Common myeloid progenitor, CD34-positive (primary cell): ENCODE results near the gene PRKCH.

Experiments used
- CTCF ChIA-PET: fragments of 350-600 bp; sonication (Branson Sonifier 250); formaldehyde crosslinking; loops from one replicate; lab custom pipeline; 2021; ENCODE audit warnings: antibody characterized with exemption; lab: Charles Lee
- POLR2A ChIA-PET: fragments of 350-600 bp; sonication (Branson Sonifier 250); formaldehyde crosslinking; loops from one replicate; lab custom pipeline; 2021; ENCODE audit warnings: antibody characterized with exemption; lab: Charles Lee
- DNase-seq, 3 donors: peaks; one replicate each; pipeline versions ENCODE4 v3.0.0 to v3.0.0-alpha.2; 2013
- H3K27ac ChIP-seq, 2 experiments: 1 replicate in 1 of 2; 2 replicates in 1 of 2; pipeline ENCODE4 v1.7.0; 2013; ENCODE audit warnings: inconsistent platforms in 2 of 2, low read length in 2 of 2, mild to moderate bottlenecking in 2 of 2, low read depth in 1 of 2, moderate library complexity in 1 of 2; ENCODE audit not compliant: severe bottlenecking in 2 of 2, insufficient read depth in 1 of 2, poor library complexity in 1 of 2
- H3K27me3 ChIP-seq, 5 experiments: replicated peaks in 2 of 5; 1 replicate in 3 of 5; 2 replicates in 2 of 5; pipeline versions ENCODE4 v1.6.1 to v1.7.0; 2013; ENCODE audit warnings: low read length in 4 of 5, mild to moderate bottlenecking in 2 of 5, moderate library complexity in 2 of 5, inconsistent platforms in 1 of 5; ENCODE audit not compliant: insufficient read depth in 5 of 5, control insufficient read depth in 4 of 5
- H3K36me3 ChIP-seq, 4 experiments: 1 replicate in 2 of 4; 2 replicates in 2 of 4; pipeline versions ENCODE4 v1.6.1 to v1.7.0; 2013; ENCODE audit warnings: low read length in 3 of 4, control low read depth in 1 of 4, mild to moderate bottlenecking in 1 of 4; ENCODE audit not compliant: control insufficient read depth in 4 of 4, insufficient read depth in 4 of 4
- H3K4me1 ChIP-seq, 4 experiments: 1 replicate in 3 of 4; 2 replicates in 1 of 4; pipeline versions ENCODE4 v1.6.1 to v1.7.1; 2013; ENCODE audit warnings: low read length in 3 of 4, mild to moderate bottlenecking in 3 of 4, control low read depth in 1 of 4, inconsistent platforms in 1 of 4, moderate library complexity in 1 of 4; ENCODE audit not compliant: control insufficient read depth in 4 of 4, insufficient read depth in 4 of 4; ENCODE audit errors: control extremely low read depth in 1 of 4
- H3K4me3 ChIP-seq, 7 experiments: 1 replicate in 4 of 7; 2 replicates in 3 of 7; pipeline versions ENCODE4 v1.5.1 to v1.7.0; 2013; ENCODE audit warnings: mild to moderate bottlenecking in 7 of 7, low read length in 6 of 7, moderate library complexity in 6 of 7, inconsistent platforms in 2 of 7, low read depth in 2 of 7, control low read depth in 1 of 7; ENCODE audit not compliant: insufficient read depth in 4 of 7, control insufficient read depth in 1 of 7; ENCODE audit errors: extremely low read depth in 1 of 7
- H3K9me3 ChIP-seq, 5 experiments: 1 replicate in 4 of 5; 2 replicates in 1 of 5; pipeline versions ENCODE4 v1.6.1 to v1.7.1; 2013; ENCODE audit warnings: low read length in 4 of 5, mild to moderate bottlenecking in 2 of 5, inconsistent platforms in 1 of 5, low read depth in 1 of 5, moderate library complexity in 1 of 5; ENCODE audit not compliant: control insufficient read depth in 4 of 5, insufficient read depth in 2 of 5; ENCODE audit errors: control extremely low read depth in 1 of 5
- WGBS: methylation state at CpG from one replicate; pipeline ENCODE4 v1.1.5; 2013; ENCODE audit not compliant: insufficient coverage; 5-methylcytosine and 5-hydroxymethylcytosine counted together

The PRKCH gene

GRCh38 chr14:61330511-61330910, 9.1 kb downstream of the PRKCH start:
- peaks cover 0 to 3% (median 0%) of the 10 kb centered on the region in 5 experiments for H3K9me3 ChIP-seq
- CTCF ChIA-PET, result interaction anchor here (1.1 to 3.7 kb wide), 4 partner anchors 12 to 55 kb away, joined by 3 to 18 read pairs (median 5); no protein-coding TSS in a partner anchor
- DNase-seq, result no peak
- POLR2A ChIA-PET, result no interaction called here
- H3K27ac ChIP-seq, result no peak overlapping the region
- no peaks in the 10 kb centered on the region for H3K27me3 ChIP-seq
- peaks cover 2 to 55% (median 14%) of the 10 kb centered on the region in 4 experiments for H3K4me1 ChIP-seq
- no CpG with 5 or more reads among the region's 1 CpG for WGBS
- H3K4me3 ChIP-seq, result no peak overlapping the region
- H3K36me3 ChIP-seq, result peaks cover 0 to 3% (median 0%) of the 10 kb centered on the region in 4 experiments

DNA sequence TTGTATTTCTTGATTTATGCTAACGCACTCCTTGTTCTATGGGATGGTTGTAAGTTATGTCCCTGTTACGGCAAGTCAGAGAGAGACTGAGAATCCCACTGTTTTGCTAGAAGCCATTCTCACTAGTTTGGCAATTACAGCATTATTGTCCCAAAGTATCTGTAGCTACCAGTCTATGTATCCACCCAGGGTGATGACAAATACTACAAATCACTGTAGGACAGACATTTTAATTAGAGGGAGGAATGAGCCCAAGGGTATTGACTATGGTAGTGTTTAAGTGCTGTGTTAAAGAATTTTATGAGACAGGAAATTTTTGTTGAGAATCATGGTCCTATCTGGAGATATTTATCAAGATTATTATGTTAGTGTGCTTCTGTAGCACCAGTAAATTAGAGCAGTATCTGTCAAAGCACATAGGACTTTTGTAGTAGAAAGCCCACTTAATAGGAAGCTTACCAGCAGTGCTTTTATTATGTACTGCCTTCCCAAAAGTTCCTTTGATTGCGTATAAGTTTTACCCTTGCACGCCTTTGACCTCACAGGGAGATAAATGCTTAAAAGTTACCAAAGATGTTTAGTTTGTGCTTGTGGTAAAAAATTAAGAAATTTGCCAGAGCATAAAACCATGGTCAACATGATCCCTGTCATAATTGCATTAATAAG, 10.7 kb downstream of the PRKCH start:
- ChIA-PET POLR2A (no interaction called here), CTCF (interaction anchor here (0.9 to 3.7 kb wide), 4 partner anchors 10 to 15 kb away, joined by 3 to 18 read pairs (median 5); no protein-coding TSS in a partner anchor)
- DNase-seq, result no peak
- H3K9me3 ChIP-seq, result no peaks in the 10 kb centered on the region
- WGBS, result 100% methylated on average over 3 of the region's 4 CpGs
- H3K4me3 ChIP-seq, result no peak overlapping the region
- H3K4me1 ChIP-seq, result peaks cover 0 to 54% (median 11%) of the 10 kb centered on the region in 4 experiments
- no peaks in the 10 kb centered on the region for H3K27me3 ChIP-seq
- peaks cover 0 to 3% (median 0%) of the 10 kb centered on the region in 4 experiments for H3K36me3 ChIP-seq
- no peak overlapping the region for H3K27ac ChIP-seq

GRCh38 chr14:61332658-61333029, 11.3 kb downstream of the PRKCH start:
- H3K4me3 ChIP-seq, result no peak overlapping the region
- H3K36me3 ChIP-seq, result peaks cover 0 to 3% (median 0%) of the 10 kb centered on the region in 4 experiments
- 96% methylated on average over 4 of the region's 8 CpGs for WGBS
- no peak overlapping the region for H3K27ac ChIP-seq
- H3K4me1 ChIP-seq, result peaks cover 0 to 53% (median 10%) of the 10 kb centered on the region in 4 experiments
- H3K27me3 ChIP-seq, result no peaks in the 10 kb centered on the region
- no peak for DNase-seq
- ChIA-PET CTCF (interaction anchor here (1.6 to 3.7 kb wide), 2 partner anchors 13 to 14 kb away, joined by 4 to 18 read pairs; no protein-coding TSS in a partner anchor), POLR2A (no interaction called here)
- no peaks in the 10 kb centered on the region for H3K9me3 ChIP-seq

GRCh38 chr14:61333087-61333486, 11.7 kb downstream of the PRKCH start:
- Histone ChIP-seq H3K4me3 (no peak overlapping the region), H3K9me3 (no peaks in the 10 kb centered on the region), H3K27me3 (no peaks in the 10 kb centered on the region), H3K27ac (no peak overlapping the region), H3K4me1 (peaks cover 0 to 55% (median 11%) of the 10 kb centered on the region in 4 experiments), H3K36me3 (peaks cover 0 to 3% (median 0%) of the 10 kb centered on the region in 4 experiments)
- ChIA-PET CTCF (interaction anchor here (1.6 to 3.7 kb wide), 2 partner anchors 13 to 14 kb away, joined by 4 to 18 read pairs; no protein-coding TSS in a partner anchor), POLR2A (no interaction called here)
- DNase-seq, result no peak
- WGBS, result 100% methylated on average over 1 of the region's 1 CpG

- Histone ChIP-seq H3K4me3 (no peak overlapping the region), H3K27ac (no peak overlapping the region), H3K9me3 (no peaks in the 10 kb centered on the region), H3K27me3 (no peaks in the 10 kb centered on the region), H3K36me3 (peaks cover 0 to 3% (median 0%) of the 10 kb centered on the region in 4 experiments), H3K4me1 (peaks cover 0 to 47% (median 4%) of the 10 kb centered on the region in 4 experiments)
- ChIA-PET CTCF (no interaction called here), POLR2A (no interaction called here)
- 95% methylated on average over 11 of the region's 11 CpGs for WGBS
- no peak for DNase-seq
These were observed 12.9 kb downstream of the PRKCH start for GRCh38 chr14:61334197-61334701.

- DNase-seq, result no peak
- Histone ChIP-seq H3K9me3 (no peaks in the 10 kb centered on the region), H3K36me3 (peaks cover 0 to under 1% (median 0%) of the 10 kb centered on the region in 4 experiments), H3K4me3 (no peak overlapping the region), H3K4me1 (peaks cover 0 to 40% (median 3%) of the 10 kb centered on the region in 4 experiments), H3K27me3 (no peaks in the 10 kb centered on the region), H3K27ac (no peak overlapping the region)
- ChIA-PET POLR2A (interaction anchor here (0.6 kb wide), 1 partner anchor 59 kb away, joined by 5 read pairs; no protein-coding TSS in a partner anchor), CTCF (interaction anchor here (0.7 kb wide), 1 partner anchor 51 kb away, joined by 4 read pairs; no protein-coding TSS in a partner anchor)
- no CpG with 5 or more reads among the region's 3 CpGs for WGBS
These were observed 13.7 kb downstream of the PRKCH start for GRCh38 chr14:61335049-61335448.
